GM19351 (cell line): ENCODE measurements around the gene MED16.
"Not testable (repeated sequence)": the region's sequence is repeated elsewhere in the genome, so short reads cannot be mapped to it uniquely, and the experiment has no call there.

Experiments
- ATAC-seq: cut with Tn5 transposase; IDR thresholded peaks from one replicate; pipeline ENCODE4 v1.9.1; 2021; ENCODE audit warnings: mild to moderate bottlenecking, moderate library complexity; ENCODE audit not compliant: unreplicated experiment

The MED16 gene

GRCh38 chr19:891421-892200 is 1.4 kb downstream of the MED16 start:
- not testable (repeated sequence) for ATAC-seq

- ATAC-seq: no peak
Measured at GRCh38 chr19:890831-891230, 2.2 kb downstream of the MED16 start.

- no peak for ATAC-seq
Measured at GRCh38 chr19:889662-890295, 3.2 kb downstream of the MED16 start.

- no peak for ATAC-seq
Measured at GRCh38 chr19:888581-889385, 4.2 kb downstream of the MED16 start.

GRCh38 chr19:887599-887998 is 5.4 kb downstream of the MED16 start:
- ATAC-seq: no peak

- no peak for ATAC-seq
Measured at GRCh38 chr19:887072-887471, 5.9 kb downstream of the MED16 start.

GRCh38 chr19:885536-886224 is 7.3 kb downstream of the MED16 start:
- ATAC-seq: no peak

GRCh38 chr19:884420-885211 is 8.4 kb downstream of the MED16 start:
- ATAC-seq: no peak

GRCh38 chr19:883661-884211 is 9.3 kb downstream of the MED16 start:
- ATAC-seq: no peak

- no peak for ATAC-seq
Measured at GRCh38 chr19:882871-883497, 10.0 kb downstream of the MED16 start.

GRCh38 chr19:881385-882071 is 11.5 kb downstream of the MED16 start:
- no peak for ATAC-seq

- ATAC-seq: no peak
Measured at GRCh38 chr19:879711-880438, 13.1 kb downstream of the MED16 start.

GRCh38 chr19:878751-879561 is 14.0 kb downstream of the MED16 start:
- ATAC-seq: not testable (repeated sequence)

GRCh38 chr19:877992-878660 is 14.9 kb downstream of the MED16 start:
- ATAC-seq: not testable (repeated sequence)

- no peak for ATAC-seq
Measured at GRCh38 chr19:876780-877314, 16.1 kb downstream of the MED16 start.

GRCh38 chr19:876089-876488 is 16.9 kb downstream of the MED16 start:
- ATAC-seq: no peak
